ENCODE results near the gene FNBP1.
A peak's percentile ranks its signal among the peaks of the same experiment; 100 is the strongest.

FNBP1 gene

DNA sequence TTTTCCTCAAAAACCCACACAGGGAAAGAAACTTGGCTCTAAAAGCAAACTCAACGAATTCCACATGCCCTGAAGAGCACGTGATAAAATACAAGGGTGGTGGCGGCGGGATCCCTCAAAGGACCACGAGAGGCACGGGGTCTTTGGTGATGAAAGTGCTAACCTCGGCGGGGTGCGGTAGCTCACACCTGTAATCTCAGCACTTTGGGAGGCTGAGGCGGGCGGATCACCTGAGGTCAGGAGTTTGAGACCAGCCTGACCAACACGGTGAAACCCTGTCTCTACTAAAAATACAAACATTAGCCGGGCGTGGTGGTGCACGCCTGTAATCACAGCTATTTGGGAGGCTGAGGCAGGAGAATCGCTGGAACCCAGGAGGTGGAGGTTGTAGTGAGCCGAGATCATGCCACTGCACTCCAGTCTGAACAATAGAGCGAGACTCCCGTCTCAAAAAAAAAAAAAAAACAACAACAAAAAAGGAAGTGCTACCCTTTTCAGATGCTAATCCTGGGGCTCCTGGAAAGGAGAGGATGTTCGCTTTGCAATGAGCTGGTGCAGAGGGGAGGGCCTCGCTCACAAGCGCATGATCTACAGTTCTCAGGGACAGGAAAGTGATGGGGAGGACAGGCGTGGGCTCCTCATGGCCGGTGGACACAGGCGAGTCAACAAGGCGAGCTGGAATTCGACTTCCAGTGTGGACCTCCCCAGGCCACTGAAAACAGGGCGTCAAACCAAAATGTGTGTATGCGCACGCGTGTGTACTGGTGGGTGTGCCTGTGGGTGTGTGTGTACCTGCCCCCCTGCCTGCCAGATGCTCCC is 153.7 kb downstream of the FNBP1 start:
- no peak overlapping the region for H3K4me3 ChIP-seq (ENCODE audit: low read depth, low read length)
- DNase-seq (ENCODE audit: low read depth): no peak
- no peak for TF ChIP-seq CTCF (conservative IDR thresholded peaks at IDR 0.05; ENCODE audit: low read depth, low read length)

- TF ChIP-seq CTCF (conservative IDR thresholded peaks at IDR 0.05; ENCODE audit: low read depth, low read length): no peak
- no peak for DNase-seq (ENCODE audit: low read depth)
- no peak overlapping the region for H3K4me3 ChIP-seq (ENCODE audit: low read depth, low read length)
Observed at GRCh38 chr9:129888293-129889121, 154.5 kb downstream of the FNBP1 start.

- H3K4me3 ChIP-seq (ENCODE audit: low read depth, low read length): no peak overlapping the region
- peak; percentile 57 for TF ChIP-seq CTCF (conservative IDR thresholded peaks at IDR 0.05; ENCODE audit: low read depth, low read length)
- DNase-seq (ENCODE audit: low read depth): peak; percentile 70
Observed at GRCh38 chr9:129887334-129888292, 155.4 kb downstream of the FNBP1 start.

GRCh38 chr9:129886226-129887174 is 156.5 kb downstream of the FNBP1 start:
- no peak for TF ChIP-seq CTCF (conservative IDR thresholded peaks at IDR 0.05; ENCODE audit: low read depth, low read length)
- DNase-seq (ENCODE audit: low read depth): no peak
- no peak overlapping the region for H3K4me3 ChIP-seq (ENCODE audit: low read depth, low read length)

DNA sequence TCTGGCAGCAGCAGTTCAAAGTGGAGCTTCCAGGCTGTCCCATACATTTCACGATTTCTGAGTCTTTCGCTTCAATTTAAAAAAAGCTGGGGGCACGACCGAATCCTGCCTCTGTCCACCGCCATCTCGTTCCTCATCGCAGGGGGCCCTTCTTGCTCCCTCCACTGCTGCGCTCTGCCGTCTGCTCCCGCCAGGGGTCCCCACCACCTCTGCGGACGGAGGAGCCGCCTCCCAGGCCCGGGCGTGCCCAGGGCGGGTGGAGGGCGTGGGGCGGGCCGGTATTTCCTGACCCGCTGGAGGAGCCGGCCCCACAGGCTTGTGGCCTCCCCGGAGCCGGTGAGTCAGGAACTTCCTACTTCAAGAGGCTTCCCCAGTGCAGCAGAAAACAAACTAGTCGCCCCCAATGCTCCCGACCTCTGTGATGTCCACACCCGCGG is 157.3 kb downstream of the FNBP1 start:
- peak overlapping the region; percentile 41 for H3K4me3 ChIP-seq (ENCODE audit: low read depth, low read length)
- peak; percentile 83 for TF ChIP-seq CTCF (conservative IDR thresholded peaks at IDR 0.05; ENCODE audit: low read depth, low read length)
- DNase-seq (ENCODE audit: low read depth): peak; percentile 92

Measured in choroid plexus epithelial cell (primary cell).